Measurements from ENCODE around the gene SV2A. TPM values are rescaled to one million over a fixed set of nuclear protein-coding genes. Genes with fewer than 3 reads are reported as not detected.
A peak's percentile ranks its signal among the peaks of the same experiment; 100 is the strongest.
"Not testable (repeated sequence)": the region's sequence is repeated elsewhere in the genome, so short reads cannot be mapped to it uniquely, and the experiment has no call there.

The SV2A gene
- total RNA-seq, 1 donor from 2014 or later = 5.5 TPM

DNA sequence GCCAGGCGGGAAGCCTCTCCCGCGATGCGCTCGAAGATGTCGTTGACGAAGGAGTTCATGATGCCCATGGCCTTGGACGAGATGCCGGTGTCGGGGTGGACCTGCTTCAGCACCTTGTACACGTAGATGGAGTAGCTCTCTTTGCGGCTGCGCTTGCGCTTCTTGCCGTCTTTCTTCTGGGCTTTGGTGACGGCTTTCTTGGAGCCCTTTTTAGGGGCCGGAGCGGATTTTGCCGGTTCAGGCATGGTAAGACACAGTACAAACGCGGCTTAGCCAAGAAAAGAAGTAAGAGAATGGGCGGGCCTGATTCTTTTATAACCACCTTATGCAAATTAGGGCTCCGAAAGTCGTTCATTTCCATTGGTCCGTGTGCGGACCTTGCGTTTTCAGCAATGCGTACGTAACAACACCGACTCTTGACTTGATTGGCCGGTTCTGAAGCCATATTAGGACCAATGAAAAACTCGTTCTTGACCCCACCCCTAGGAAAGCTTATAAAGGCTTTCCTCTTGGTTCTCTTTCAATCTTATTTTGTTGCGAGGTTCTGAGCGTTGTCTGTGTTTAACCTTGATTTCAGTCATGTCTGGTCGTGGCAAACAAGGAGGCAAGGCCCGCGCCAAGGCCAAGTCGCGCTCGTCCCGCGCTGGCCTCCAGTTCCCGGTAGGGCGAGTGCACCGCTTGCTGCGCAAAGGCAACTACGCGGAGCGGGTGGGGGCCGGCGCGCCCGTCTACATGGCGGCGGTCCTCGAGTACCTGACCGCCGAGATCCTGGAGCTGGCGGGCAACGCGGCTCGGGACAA is 31.0 kb downstream of the SV2A start:
- DNase-seq (ENCODE audit: low spot score) = peak; percentile 95

DNA sequence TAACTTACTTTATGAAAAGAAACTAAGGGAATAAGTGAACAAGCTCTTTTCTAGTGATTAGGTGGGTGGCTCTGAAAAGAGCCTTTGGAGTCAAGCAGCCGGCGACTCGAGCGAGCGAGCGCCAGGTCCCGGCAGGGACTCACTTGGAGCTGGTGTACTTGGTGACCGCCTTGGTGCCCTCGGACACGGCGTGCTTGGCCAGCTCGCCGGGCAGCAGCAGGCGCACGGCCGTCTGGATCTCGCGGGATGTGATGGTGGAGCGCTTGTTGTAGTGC is 31.6 kb downstream of the SV2A start:
- not testable (repeated sequence) for DNase-seq (ENCODE audit: low spot score)

DNA sequence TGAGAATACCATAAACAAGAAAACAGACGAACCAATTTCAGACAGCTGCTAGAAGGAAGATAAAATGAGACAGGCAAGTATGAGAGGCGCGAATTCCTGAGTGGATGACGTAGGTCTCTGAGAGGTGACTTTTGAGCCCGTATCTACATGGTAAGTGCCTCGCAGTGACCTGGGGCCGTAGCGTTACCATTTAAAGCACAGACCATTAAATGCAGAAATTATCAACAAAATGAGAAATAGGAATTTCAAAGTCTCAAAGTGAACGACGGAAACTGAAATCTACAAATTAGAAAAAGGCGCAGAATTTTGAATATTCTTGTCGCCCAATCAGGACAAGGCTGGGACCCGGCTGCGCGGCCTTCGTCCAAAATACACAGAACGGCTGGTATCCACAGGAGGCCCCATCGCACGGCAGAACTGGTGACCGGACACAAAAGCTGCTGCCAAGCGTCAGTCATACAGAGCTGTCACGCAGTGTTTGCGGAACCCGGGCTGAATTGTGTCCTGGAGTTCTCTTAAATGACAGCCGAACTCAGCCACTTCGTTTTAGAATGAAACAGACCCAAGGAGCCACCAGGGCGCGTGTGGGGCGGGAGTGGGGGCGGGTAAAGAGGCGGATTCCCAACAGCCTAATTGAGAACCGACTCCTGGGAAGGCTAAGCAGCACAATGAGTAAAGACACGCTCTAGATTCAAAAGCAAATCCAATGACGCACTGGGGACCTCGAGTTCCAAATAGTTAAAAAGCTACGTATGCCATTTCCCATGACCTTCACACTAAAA is 32.1 kb downstream of the SV2A start:
- peak; percentile 89 for DNase-seq (ENCODE audit: low spot score)

DNA sequence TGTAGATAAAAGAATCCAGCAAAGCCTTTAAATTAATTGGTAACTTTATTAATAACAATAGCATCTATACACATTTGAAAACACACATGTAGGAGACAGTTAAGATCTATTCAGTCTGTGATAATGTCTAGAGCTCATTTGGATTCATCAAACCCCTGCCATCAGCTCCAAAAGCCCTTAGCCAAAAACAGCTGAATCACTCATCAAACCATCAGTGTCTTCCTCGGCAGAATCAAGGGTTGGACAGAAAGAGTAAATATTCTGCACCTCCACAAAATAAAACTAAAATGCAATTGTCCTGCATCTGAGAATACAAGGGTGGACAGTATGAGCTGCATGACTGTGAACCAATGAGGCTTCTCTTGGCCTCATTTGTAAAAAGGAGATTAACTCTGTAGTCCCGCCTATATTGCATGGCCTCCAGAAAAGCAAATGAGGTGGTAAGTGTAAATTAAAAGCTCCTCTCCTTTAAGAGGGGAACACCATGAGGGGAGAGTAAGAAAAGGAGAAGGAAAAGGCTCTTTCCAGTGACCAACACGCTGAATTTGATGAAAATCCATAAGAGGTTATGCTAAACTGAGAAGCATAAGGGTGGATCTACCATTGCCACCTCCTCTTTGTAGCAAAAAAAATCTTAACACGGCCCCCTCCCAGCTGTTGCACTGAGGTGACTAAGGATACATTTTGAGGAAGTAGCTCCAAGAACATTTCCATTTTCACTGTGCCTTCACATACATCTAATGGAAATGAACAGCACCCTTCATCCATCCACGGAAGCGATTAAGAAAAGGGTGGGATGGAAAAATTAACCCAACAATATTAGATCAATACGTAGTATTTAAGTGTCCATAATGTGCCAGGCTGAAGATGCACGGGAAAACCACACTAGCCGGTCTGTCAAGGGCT is 33.0 kb downstream of the SV2A start:
- DNase-seq (ENCODE audit: low spot score) = no peak

DNA sequence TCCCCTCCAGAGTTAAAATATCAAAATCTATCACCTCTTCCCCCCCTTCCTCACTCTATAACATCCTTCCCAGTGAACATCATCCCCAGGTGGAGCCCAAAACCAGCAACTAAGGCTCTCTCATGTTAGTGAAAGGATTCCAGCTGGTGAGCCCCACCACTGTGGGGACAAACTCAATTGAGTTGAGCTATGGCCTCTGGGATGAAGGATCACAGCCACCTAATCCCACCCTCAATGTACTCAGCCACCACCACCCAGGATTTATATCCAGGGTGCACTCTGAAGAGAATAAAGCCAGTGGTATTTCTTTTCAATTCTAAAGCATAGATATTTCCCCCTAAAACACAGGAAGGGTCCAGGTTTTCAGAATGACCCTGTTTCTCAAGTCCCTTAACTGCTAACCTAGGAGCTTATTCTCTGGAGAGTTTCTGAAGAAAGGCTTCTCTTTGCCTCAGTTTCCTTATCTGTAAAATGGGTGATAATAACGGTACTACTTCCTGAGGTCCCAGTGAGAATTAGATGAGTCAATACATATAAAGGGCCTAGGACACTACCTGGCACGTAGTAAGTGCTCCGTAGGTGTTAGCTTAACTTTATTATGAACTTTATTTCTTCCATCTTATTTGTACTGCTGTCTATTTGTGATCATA is 33.9 kb downstream of the SV2A start:
- no peak for DNase-seq (ENCODE audit: low spot score)

DNA sequence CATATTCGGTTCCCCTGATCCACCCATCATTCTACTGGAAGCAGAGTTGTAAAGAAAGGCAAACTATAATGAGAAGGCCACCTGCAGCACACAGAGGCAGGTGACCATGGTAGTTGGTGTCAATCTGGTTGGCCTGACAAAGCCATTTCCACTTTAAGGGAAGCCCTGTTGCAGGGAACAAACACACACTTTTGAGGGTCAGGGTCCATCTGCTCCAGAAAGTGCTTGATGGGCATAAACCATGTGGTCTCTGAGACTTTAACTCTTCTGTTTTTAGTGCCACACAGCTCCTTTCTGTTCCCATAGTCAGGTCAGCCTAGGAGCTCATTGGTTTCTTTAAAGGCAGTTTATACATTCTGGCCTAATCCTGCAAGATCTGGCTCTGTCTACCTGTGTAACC is 35.8 kb downstream of the SV2A start:
- no peak for DNase-seq (ENCODE audit: low spot score)

DNA sequence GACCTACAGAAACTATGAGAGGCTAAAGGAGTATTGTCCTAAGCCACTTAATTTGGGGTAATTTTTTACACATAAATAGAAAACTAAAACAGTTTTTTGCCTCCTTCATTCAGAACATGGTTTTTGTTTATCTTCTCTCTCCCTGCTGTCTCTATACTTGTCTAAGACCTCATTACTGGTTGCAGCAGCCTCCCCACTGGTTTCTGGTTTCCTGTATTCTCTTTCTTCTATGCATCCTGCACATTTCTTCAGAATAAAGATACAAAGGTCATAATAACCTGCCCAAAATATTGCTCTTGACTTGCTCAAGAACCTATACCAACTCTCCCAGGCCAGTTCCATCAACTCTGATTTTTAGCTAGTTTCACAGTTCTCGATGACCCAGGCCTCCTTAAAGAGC is 38.1 kb downstream of the SV2A start:
- DNase-seq (ENCODE audit: low spot score) = no peak

DNA sequence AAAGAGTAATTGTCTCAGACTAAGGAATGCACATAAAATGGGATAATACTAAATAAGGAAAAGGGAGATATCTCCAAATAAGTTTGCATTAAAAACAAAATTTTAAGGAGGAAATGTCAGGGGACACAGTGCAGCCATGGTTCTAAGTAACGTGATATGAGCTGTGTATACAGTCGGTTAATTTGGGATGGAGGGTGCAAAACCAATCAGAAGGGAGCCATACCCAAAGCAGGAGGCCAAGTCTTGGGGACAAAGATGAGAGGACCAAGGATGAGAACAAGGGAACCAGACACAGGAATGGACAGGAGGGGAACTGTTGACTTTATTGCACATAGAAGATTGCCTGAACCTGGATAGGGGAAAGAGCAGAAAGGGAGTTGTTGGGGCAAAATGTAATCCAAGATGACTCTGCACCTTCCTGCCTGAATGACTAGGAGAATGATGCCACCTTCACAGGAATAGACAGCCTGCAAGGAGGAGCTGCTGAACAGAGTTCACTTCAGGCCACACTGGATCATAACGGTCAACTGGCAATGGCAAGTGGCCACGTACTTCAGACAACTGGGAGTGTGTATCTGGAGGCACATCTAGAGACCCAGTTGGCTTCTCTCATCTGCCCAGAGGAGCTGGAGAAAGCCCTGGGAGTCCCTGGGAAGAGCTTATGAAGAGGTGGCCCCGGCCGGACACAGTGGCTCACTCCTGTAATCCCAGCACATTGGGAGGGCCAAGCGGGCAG is 40.3 kb downstream of the SV2A start:
- DNase-seq (ENCODE audit: low spot score) = no peak

DNA sequence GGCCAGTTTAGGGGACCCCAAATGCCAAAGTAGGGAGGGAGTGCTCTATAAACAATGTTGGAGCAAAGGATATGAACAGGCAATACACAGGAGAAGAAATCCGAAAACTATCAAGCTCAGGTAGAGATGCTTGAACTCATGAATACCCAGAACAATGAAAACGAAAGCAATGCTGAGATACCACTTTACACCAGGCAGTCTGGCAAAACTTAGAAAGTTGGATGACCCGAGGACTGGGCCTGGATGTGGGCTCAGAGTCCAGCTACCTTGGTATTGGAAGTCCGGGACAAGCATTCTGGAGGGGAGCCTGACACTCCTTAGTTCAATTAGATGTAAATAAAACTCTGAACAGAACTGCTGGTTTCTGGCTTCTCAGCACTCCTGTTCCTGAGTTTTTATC is 44.6 kb downstream of the SV2A start:
- not testable (repeated sequence) for DNase-seq (ENCODE audit: low spot score)

DNA sequence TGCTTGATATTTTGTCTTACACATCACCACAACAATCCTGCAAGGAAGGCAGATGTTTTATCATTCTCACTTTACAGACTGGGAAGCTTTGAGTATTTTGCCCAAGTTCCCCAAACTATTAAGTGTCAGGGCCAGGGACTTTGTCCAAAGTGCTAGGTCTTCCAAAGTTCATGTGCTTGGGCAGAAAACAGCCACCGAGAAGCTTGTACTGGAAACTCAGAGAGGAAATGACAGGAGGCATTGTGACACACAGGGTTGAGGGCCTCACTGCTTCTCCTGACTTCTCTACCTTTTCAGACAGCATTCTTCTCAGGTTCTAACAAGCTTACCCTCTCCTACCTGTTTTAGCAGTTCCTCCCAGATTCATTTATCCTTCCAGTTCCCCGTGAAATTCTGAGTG is 50.8 kb downstream of the SV2A start:
- DNase-seq (ENCODE audit: low spot score) = not testable (repeated sequence)

DNA sequence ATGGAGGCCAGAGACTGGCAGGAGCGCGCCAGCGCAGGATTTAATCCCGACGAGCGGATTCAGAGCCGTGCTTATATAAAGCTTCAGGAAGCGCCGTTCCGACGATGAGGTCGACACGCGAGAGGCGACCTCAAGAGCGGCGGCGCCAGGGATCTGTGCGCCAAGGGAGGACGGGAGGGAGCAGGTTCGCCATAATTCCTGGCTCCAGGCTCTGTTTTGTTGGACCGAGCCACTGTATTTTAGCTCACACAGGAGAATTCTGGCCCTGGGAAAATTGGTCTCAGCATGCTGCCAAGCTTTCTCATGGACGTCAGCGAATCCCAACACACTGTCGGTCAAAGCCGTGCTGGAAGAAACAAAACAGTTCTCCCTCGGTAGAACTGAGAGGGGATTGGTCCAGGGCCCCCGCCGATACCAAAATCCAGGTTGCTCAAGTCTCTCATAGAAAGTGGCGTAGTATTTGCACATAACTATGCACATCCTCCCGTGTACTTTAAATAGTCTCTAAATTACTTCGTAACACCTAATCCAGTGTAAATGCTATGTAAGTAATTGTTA is 56.1 kb downstream of the SV2A start:
- not testable (repeated sequence) for DNase-seq (ENCODE audit: low spot score)

DNA sequence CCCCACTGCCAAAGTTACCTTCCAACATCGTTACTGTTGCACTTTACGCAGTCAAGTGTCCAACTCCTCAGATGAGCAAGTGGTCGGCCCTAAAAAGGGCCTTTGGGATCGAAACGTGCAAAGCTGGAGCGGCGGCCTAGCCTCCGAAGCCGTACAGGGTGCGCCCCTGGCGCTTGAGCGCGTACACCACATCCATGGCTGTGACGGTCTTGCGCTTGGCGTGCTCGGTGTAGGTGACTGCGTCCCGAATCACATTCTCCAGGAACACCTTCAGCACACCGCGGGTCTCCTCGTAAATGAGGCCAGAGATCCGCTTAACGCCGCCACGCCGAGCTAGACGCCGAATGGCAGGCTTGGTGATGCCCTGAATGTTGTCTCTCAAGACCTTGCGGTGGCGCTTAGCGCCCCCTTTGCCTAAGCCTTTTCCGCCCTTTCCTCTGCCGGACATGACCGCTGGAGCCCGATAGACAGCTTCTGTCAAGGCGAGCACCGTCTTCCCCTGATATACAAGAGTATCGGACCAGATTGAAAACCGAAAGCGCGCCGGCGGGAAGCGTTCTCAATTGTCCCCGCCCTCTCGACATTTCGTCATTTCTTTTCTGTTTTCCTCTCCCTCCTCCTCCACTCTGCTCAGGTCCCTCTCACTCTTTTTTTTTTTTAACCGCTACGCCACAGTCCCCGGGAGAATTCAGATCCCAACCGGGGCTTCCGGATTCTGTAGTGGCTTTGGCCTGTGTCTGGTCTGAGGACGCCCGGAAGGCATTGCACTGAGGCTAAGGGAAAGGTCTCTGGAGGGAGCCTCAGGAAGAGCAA is 56.8 kb downstream of the SV2A start:
- DNase-seq (ENCODE audit: low spot score) = not testable (repeated sequence)

DNA sequence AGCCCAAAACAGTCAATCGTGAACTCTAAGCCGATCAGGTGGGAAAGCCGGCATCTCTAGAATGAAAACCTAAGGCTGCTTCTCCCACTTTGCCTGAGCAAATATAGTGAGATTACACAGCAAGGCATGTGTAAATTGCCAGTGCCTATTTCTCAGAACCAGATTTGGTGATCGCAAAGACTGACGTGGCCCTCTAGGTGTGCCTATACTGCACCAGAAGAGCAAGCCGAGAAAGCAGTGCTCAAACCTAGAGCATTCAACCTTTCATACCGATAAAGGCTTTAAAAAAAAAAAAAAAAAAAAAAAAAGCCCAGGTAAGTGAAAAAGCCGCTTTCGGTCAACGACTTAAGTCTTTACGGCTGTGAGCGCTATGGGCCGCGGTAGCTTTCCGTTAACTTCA is 57.4 kb downstream of the SV2A start:
- DNase-seq (ENCODE audit: low spot score) = not testable (repeated sequence)

Other genes starting within 250 kb of the SV2A start
- 2.9 TPM for gene FCGR1A, start 135.2 kb downstream of the SV2A start, total RNA-seq
- gene BOLA1, start 18.3 kb downstream of the SV2A start, total RNA-seq = 16.4 TPM
- 54.2 TPM for gene SF3B4, start 10.0 kb upstream of the SV2A start, total RNA-seq
- gene MTMR11, start 19.0 kb upstream of the SV2A start, total RNA-seq = 14.6 TPM
- gene OTUD7B, start 92.9 kb upstream of the SV2A start, total RNA-seq = 34.3 TPM
- gene VPS45, start 149.9 kb upstream of the SV2A start, total RNA-seq = 56.4 TPM
- gene PLEKHO1, start 232.1 kb upstream of the SV2A start, total RNA-seq = 28.9 TPM

All from ureter (tissue), 1 donor.